KMS-11 (cell line): ENCODE data around the gene TASP1.
A peak's percentile ranks its signal among the peaks of the same experiment; 100 is the strongest.

ENCODE experiments used
- H2AFZ ChIP-seq: fragments of 200-600 bp; sonication (generic); 2 replicates; pipeline ENCODE4 v1.6.1; 2016; ENCODE audit warnings: antibody characterized with exemption, mixed run types, low read depth
- H3K27ac ChIP-seq: fragments of 200-600 bp; sonication (generic); 2 replicates; pipeline ENCODE4 v1.6.1; 2016; ENCODE audit warnings: mild to moderate bottlenecking, mixed run types
- H3K27me3 ChIP-seq: fragments of 200-600 bp; sonication (generic); 2 replicates; pipeline ENCODE4 v1.6.1; 2017; ENCODE audit warnings: mild to moderate bottlenecking, low read depth, mixed run types, moderate library complexity; ENCODE audit not compliant: insufficient read depth
- H3K36me3 ChIP-seq: fragments of 200-600 bp; sonication (generic); 2 replicates; pipeline ENCODE4 v1.6.1; 2017; ENCODE audit warnings: mild to moderate bottlenecking, mixed run types; ENCODE audit not compliant: insufficient read depth
- H3K4me1 ChIP-seq: fragments of 200-600 bp; sonication (generic); 2 replicates; pipeline ENCODE4 v1.6.1; 2016; ENCODE audit warnings: mild to moderate bottlenecking, low read depth, mixed run types; ENCODE audit not compliant: poor library complexity, severe bottlenecking
- H3K4me2 ChIP-seq: fragments of 200-600 bp; sonication (generic); 2 replicates; pipeline ENCODE4 v1.7.0; 2016; ENCODE audit warnings: mild to moderate bottlenecking, mixed run types
- H3K4me3 ChIP-seq: fragments of 200-600 bp; sonication (generic); IDR thresholded peaks from 2 replicates; pipeline ENCODE4 v1.6.1; 2017; ENCODE audit warnings: low read depth, low read length, mixed read lengths; ENCODE audit not compliant: insufficient read depth
- H3K79me2 ChIP-seq: fragments of 200-600 bp; sonication (generic); 2 replicates; pipeline ENCODE4 v1.6.1; 2016; ENCODE audit warnings: low read depth, mixed run types; ENCODE audit not compliant: insufficient read depth
- H3K9ac ChIP-seq: fragments of 200-600 bp; sonication (generic); 2 replicates; pipeline ENCODE4 v1.6.1; 2016; ENCODE audit warnings: mild to moderate bottlenecking, mixed run types
- H4K20me1 ChIP-seq: fragments of 200-600 bp; sonication (generic); 2 replicates; pipeline ENCODE4 v1.6.1; 2016; ENCODE audit warnings: mild to moderate bottlenecking, mixed run types; ENCODE audit not compliant: insufficient read depth
- CTCF ChIP-seq: fragments of 200-600 bp; sonication (generic); conservative IDR thresholded peaks from 2 replicates; pipeline ENCODE4 v1.6.1; 2017; ENCODE audit warnings: low read depth, mild to moderate bottlenecking, antibody characterized with exemption, low read length, moderate library complexity, mixed read lengths

The TASP1 gene

GRCh38 chr20:13638496-13639149, at the start of gene TASP1:
TSS of gene TASP1 (minus strand) at chr20:13638932. CDS start at chr20:13630078, 8,854 bp downstream.
- no peak for TF ChIP-seq CTCF
- no peaks in the 10 kb centered on the region for H3K27me3 ChIP-seq

DNA sequence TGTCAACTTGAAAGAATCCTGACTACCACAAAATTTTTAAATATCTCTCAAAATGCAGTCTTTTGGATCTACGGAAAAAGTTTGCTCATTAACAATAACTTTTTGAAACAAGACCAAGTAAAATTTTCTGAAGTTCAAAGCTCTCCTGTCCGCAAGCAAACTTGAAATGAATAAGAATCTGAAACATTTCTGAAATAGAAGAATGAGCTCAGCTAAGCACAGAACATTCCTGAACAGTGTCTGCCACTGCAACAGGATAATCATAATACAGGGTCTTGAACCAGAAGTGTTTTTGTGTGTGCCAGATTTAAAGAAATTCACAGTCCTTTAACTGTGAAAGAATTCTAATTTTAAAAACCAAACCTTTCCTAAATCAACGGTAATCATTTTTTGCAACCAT, 49.1 kb upstream of the TASP1 start:
- Histone ChIP-seq H3K4me1 (peaks cover 46% of the 10 kb centered on the region), H3K79me2 (no peaks in the 10 kb centered on the region), H4K20me1 (no peaks in the 10 kb centered on the region), H3K4me2 (no peak overlapping the region), H3K27ac (no peak overlapping the region), H3K36me3 (no peaks in the 10 kb centered on the region), H2AFZ (no peak overlapping the region), H3K4me3 (no peak overlapping the region), H3K9ac (no peak overlapping the region), H3K27me3 (no peaks in the 10 kb centered on the region)
- TF ChIP-seq CTCF = no peak

More at GRCh38 chr20:13638496-13639149, at the start of gene TASP1:
- H3K27ac ChIP-seq = peak within 1 kb of the TSS; percentile 35; the same call in 1 of the 2 replicates
- H2AFZ ChIP-seq = peak within 1 kb of the TSS; percentile 96
- H3K4me3 ChIP-seq = no peak within 1 kb of the TSS
- peaks cover 11% of the 10 kb centered on the region for H3K4me1 ChIP-seq
- peak within 1 kb of the TSS; percentile 83 for H3K4me2 ChIP-seq
- peak within 1 kb of the TSS; percentile 61; the same call in 1 of the 2 replicates for H3K9ac ChIP-seq
- H3K36me3 ChIP-seq = no peaks in the 10 kb centered on the region
- H3K79me2 ChIP-seq = peaks cover 7% of the 10 kb centered on the region; the same call in 1 of the 2 replicates
- H4K20me1 ChIP-seq = no peaks in the 10 kb centered on the region

- Histone ChIP-seq H3K36me3 (no peaks in the 10 kb centered on the region), H3K79me2 (no peaks in the 10 kb centered on the region), H3K9ac (no peak overlapping the region), H3K4me3 (no peak overlapping the region), H4K20me1 (no peaks in the 10 kb centered on the region), H3K27ac (peak overlapping the region; percentile 92), H2AFZ (no peak overlapping the region), H3K4me2 (peak overlapping the region; percentile 36), H3K27me3 (no peaks in the 10 kb centered on the region), H3K4me1 (peaks cover 60% of the 10 kb centered on the region)
- TF ChIP-seq CTCF = no peak
Observed at GRCh38 chr20:13685623-13686022, 46.9 kb upstream of the TASP1 start.

- H3K27me3 ChIP-seq = no peaks in the 10 kb centered on the region
- no peaks in the 10 kb centered on the region for H3K79me2 ChIP-seq
- H3K27ac ChIP-seq = peak overlapping the region; percentile 92
- peak overlapping the region; percentile 95 for H3K4me2 ChIP-seq
- H4K20me1 ChIP-seq = no peaks in the 10 kb centered on the region
- H3K4me3 ChIP-seq = no peak overlapping the region
- H2AFZ ChIP-seq = no peak overlapping the region
- H3K4me1 ChIP-seq = peaks cover 62% of the 10 kb centered on the region
- H3K9ac ChIP-seq = peak overlapping the region; percentile 32; the same call in 1 of the 2 replicates
- TF ChIP-seq CTCF = no peak
- no peaks in the 10 kb centered on the region for H3K36me3 ChIP-seq
Observed at GRCh38 chr20:13684566-13685222, 46.0 kb upstream of the TASP1 start.
